Neural cell (in vitro differentiated cells): ENCODE results near the gene ARID4A. TPM values are rescaled to one million over a fixed set of nuclear protein-coding genes. Genes with fewer than 3 reads are reported as not detected.

ENCODE experiments used
- H2AFZ ChIP-seq: fragments of 200-600, 300-800 bp; sonication (generic), shearing (Covaris generic); 2 replicates; pipeline ENCODE4 v1.6.0; 2014; ENCODE audit warnings: low read depth, mild to moderate bottlenecking, antibody characterized with exemption, low read length, moderate library complexity
- H3F3A ChIP-seq: fragments of 200-600 bp; shearing (Covaris generic); 2 replicates; pipeline ENCODE4 v1.6.1; 2016; ENCODE audit warnings: mild to moderate bottlenecking, moderate library complexity, mixed read lengths, antibody characterized with exemption, low read length; ENCODE audit not compliant: insufficient read depth, poor library complexity, severe bottlenecking
- H3K27ac ChIP-seq: fragments of 200-600, 300-800 bp; sonication (generic), shearing (Covaris generic); 2 replicates; pipeline ENCODE4 v1.5.1; 2014; ENCODE audit warnings: mild to moderate bottlenecking, low read length, moderate library complexity
- H3K27me3 ChIP-seq: fragments of 300-800, 200-600 bp; sonication (generic), shearing (Covaris generic); 2 replicates; pipeline ENCODE4 v1.6.0; 2014; ENCODE audit warnings: mild to moderate bottlenecking, low read depth, low read length, moderate library complexity; ENCODE audit not compliant: insufficient read depth
- H3K36me3 ChIP-seq: fragments of 300-800, 200-600 bp; sonication (generic), shearing (Covaris generic); 2 replicates; pipeline ENCODE4 v1.5.1; 2014; ENCODE audit warnings: mild to moderate bottlenecking, antibody characterized with exemption, low read length, moderate library complexity; ENCODE audit not compliant: insufficient read depth
- H3K4me2 ChIP-seq: fragments of 300-800, 200-600 bp; sonication (generic), shearing (Covaris generic); 2 replicates; pipeline ENCODE4 v1.6.0; 2014; ENCODE audit warnings: mild to moderate bottlenecking, low read length
- H3K4me3 ChIP-seq: fragments of 300-800, 200-600 bp; sonication (generic), shearing (Covaris generic); 2 replicates; pipeline ENCODE4 v1.5.1; 2014; ENCODE audit warnings: mild to moderate bottlenecking, low read length, moderate library complexity
- H3K79me2 ChIP-seq: fragments of 200-600 bp; shearing (Covaris generic); replicated peaks from 2 replicates; pipeline ENCODE4 v1.6.0; 2014; ENCODE audit warnings: mild to moderate bottlenecking, low read length, moderate library complexity; ENCODE audit not compliant: insufficient read depth
- H3K9ac ChIP-seq: fragments of 300-800, 200-600 bp; sonication (generic), shearing (Covaris generic); 2 replicates; pipeline ENCODE4 v1.6.1; 2016; ENCODE audit warnings: mild to moderate bottlenecking, low read length, mixed read lengths
- H3K9me2 ChIP-seq: fragments of 200-600 bp; shearing (Covaris generic); 2 replicates; pipeline ENCODE4 v1.6.1; 2016; ENCODE audit warnings: mild to moderate bottlenecking, low read length, mixed read lengths; ENCODE audit not compliant: insufficient read depth
- H3K9me3 ChIP-seq: fragments of 200-600, 300-800 bp; sonication (generic), shearing (Covaris generic); 2 replicates; pipeline ENCODE4 v1.6.1; 2016; ENCODE audit warnings: mild to moderate bottlenecking, mixed run types, low read length, moderate library complexity, mixed read lengths
- H4K20me1 ChIP-seq: fragments of 200-600 bp; shearing (Covaris generic); 2 replicates; pipeline ENCODE4 v1.6.1; 2016; ENCODE audit warnings: mild to moderate bottlenecking, mixed run types; ENCODE audit not compliant: insufficient read depth
- CTCF ChIP-seq: fragments of 450-650 bp; IDR thresholded peaks from 2 replicates; pipeline ENCODE4 v1.5.1; 2014; ENCODE audit warnings: antibody characterized with exemption, mild to moderate bottlenecking, moderate library complexity; ENCODE audit not compliant: poor library complexity, severe bottlenecking
- EP300 ChIP-seq: fragments of 450-650 bp; conservative IDR thresholded peaks from 2 replicates; pipeline ENCODE4 v1.6.1; 2014; ENCODE audit warnings: antibody characterized with exemption, mild to moderate bottlenecking, moderate library complexity; ENCODE audit not compliant: poor library complexity, severe bottlenecking
- EZH2 ChIP-seq: fragments of 200-600, 300-800 bp; shearing (Covaris generic), sonication (generic); IDR thresholded peaks from 2 replicates; pipeline ENCODE4 v1.6.1; 2014; ENCODE audit warnings: antibody characterized with exemption, low read length, borderline replicate concordance, mild to moderate bottlenecking; ENCODE audit not compliant: insufficient read depth, poor library complexity, severe bottlenecking
- MXI1 ChIP-seq: fragments of 450-650 bp; conservative IDR thresholded peaks from 2 replicates; pipeline ENCODE4 v1.6.1; 2014; ENCODE audit warnings: antibody characterized with exemption, mild to moderate bottlenecking; ENCODE audit not compliant: poor library complexity, severe bottlenecking
- POLR2AphosphoS5 ChIP-seq: IDR thresholded peaks from 2 replicates; pipeline ENCODE4 v1.6.1; 2012
- RAD21 ChIP-seq: fragments of 450-650 bp; conservative IDR thresholded peaks from 2 replicates; pipeline ENCODE4 v1.6.1; 2014; ENCODE audit warnings: antibody characterized with exemption, mild to moderate bottlenecking, moderate library complexity
- REST ChIP-seq: IDR thresholded peaks from 2 replicates; pipeline ENCODE4 v1.6.1; 2012; ENCODE audit warnings: borderline replicate concordance
- SMC3 ChIP-seq: fragments of 450-650 bp; conservative IDR thresholded peaks from 2 replicates; pipeline ENCODE4 v1.6.1; 2014; ENCODE audit warnings: antibody characterized with exemption, mild to moderate bottlenecking, moderate library complexity; ENCODE audit not compliant: poor library complexity
- TAF1 ChIP-seq: IDR thresholded peaks from 2 replicates; pipeline ENCODE4 v1.6.1; 2012; ENCODE audit warnings: low read depth
- polyA plus RNA-seq: library from polyadenylated mRNA; depleted of rRNA; stranded (reverse); fragments of >200 nt; gene quantifications from 2 replicates; pipeline ENCODE4 v1.2.3, GENCODE V29; 2014

ARID4A gene
- polyA plus RNA-seq, 1 donor from 2014 or later, result 38.5 TPM

GRCh38 chr14:58297412-58297761 lies 968 bp upstream of the ARID4A start:
- H4K20me1 ChIP-seq, result peaks cover 4% of the 10 kb centered on the region
- no peaks in the 10 kb centered on the region for H3F3A ChIP-seq
- H3K27me3 ChIP-seq, result no peaks in the 10 kb centered on the region
- H3K27ac ChIP-seq, result peak overlapping the region; percentile 97
- H3K4me3 ChIP-seq, result peak overlapping the region; percentile 95
- H3K4me2 ChIP-seq, result peak overlapping the region; percentile 99
- H3K36me3 ChIP-seq, result no peaks in the 10 kb centered on the region
- TF ChIP-seq SMC3, result peak; percentile 35
- TF ChIP-seq EP300, result no peak
- no peak for TF ChIP-seq POLR2AphosphoS5
- peak; percentile 93 for TF ChIP-seq MXI1
- TF ChIP-seq REST, result no peak
- TF ChIP-seq TAF1, result no peak
- TF ChIP-seq EZH2, result no peak
- no peak for TF ChIP-seq CTCF
- TF ChIP-seq RAD21, result no peak
- H3K9ac ChIP-seq, result peak overlapping the region; percentile 91
- no peaks in the 10 kb centered on the region for H3K9me3 ChIP-seq
- H3K79me2 ChIP-seq, result peaks cover 62% of the 10 kb centered on the region
- no peaks in the 10 kb centered on the region for H3K9me2 ChIP-seq
- H2AFZ ChIP-seq, result peak overlapping the region; percentile 22

- no peaks in the 10 kb centered on the region for H3K9me2 ChIP-seq
- peak overlapping the region; percentile 95 for H3K4me3 ChIP-seq
- no peaks in the 10 kb centered on the region for H3F3A ChIP-seq
- H4K20me1 ChIP-seq, result peaks cover 4% of the 10 kb centered on the region
- no peaks in the 10 kb centered on the region for H3K36me3 ChIP-seq
- H3K27me3 ChIP-seq, result no peaks in the 10 kb centered on the region
- TF ChIP-seq REST (peak; percentile 95), TAF1 (peak; percentile 85), MXI1 (peak; percentile 76), RAD21 (peak; percentile 24), SMC3 (peak; percentile 33), CTCF (peak; percentile 54), EP300 (peak; percentile 71), EZH2 (no peak), POLR2AphosphoS5 (peak; percentile 97)
- peak overlapping the region; percentile 91 for H3K9ac ChIP-seq
- no peaks in the 10 kb centered on the region for H3K9me3 ChIP-seq
- peak overlapping the region; percentile 97 for H3K27ac ChIP-seq
- peak overlapping the region; percentile 22 for H2AFZ ChIP-seq
- H3K4me2 ChIP-seq, result no peak overlapping the region
- H3K79me2 ChIP-seq, result peaks cover 57% of the 10 kb centered on the region
Measured at GRCh38 chr14:58297762-58298476, 436 bp upstream of the ARID4A start.
